H1 (cell line): Measurements from ENCODE around the gene GYPE. TPM values are rescaled to one million over a fixed set of nuclear protein-coding genes. Genes with fewer than 3 reads are reported as not detected.

Source experiments
- polyA plus RNA-seq, 7 experiments: library from polyadenylated mRNA; depleted of rRNA in 3 of 7; stranded (reverse) in 5 of 7; unstranded in 2 of 7; fragments of >200 nt in 5 of 7; fragments of 200-250 nt in 2 of 7; gene quantifications; 1 replicate in 5 of 7; 2 replicates in 1 of 7; 4 replicates in 1 of 7; pipeline versions ENCODE4 v1.2.1 to v1.2.3, GENCODE V29; 2011 to 2013; ENCODE audit warnings: missing spikeins in 2 of 7, mixed read lengths in 2 of 7
- total RNA-seq: library from RNA; stranded (reverse); fragmentation: NEBNext Ultra II Directional; extraction: Animal tissue kit (Norgen Biotek cat#: 25700); gene quantifications from 2 replicates; pipeline ENCODE4 v1.2.1, GENCODE V29; 2021
- TF ChIP-seq, protein P1 (sequence below): fragments of 300-600 bp; sonication (generic); IDR thresholded peaks from 2 replicates; pipeline ENCODE4 v1.7.1; 2012; ENCODE audit warnings: low read length, moderate library complexity, mild to moderate bottlenecking, inconsistent platforms; ENCODE audit not compliant: insufficient replicate concordance

The GYPE gene
- total and polyA plus RNA-seq, 2 of the 8 experiments (the other 6 are each of a cell fraction or from before 2014, with no cell fraction given): not detected

DNA sequence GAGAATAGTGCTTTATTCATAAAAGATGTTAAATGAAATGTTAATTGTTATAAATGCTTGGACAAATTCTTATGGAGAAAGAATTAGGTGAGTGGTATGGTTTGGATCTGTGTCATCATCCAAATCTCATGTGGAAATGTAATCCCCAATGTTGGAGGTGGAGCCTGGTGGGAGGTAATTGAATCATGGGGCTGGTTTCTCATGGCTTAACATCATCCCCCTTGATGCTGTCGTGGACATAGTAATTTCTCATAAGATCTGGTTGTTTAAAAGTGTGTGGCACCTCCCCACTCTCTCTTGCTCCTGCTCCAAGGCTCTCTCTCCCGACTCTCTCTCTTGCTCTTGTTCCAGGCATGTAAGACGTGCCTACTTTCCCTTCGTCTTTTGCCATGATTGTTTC is 22.5 kb downstream of the GYPE start (continued):
- TF ChIP-seq, protein P1, sequence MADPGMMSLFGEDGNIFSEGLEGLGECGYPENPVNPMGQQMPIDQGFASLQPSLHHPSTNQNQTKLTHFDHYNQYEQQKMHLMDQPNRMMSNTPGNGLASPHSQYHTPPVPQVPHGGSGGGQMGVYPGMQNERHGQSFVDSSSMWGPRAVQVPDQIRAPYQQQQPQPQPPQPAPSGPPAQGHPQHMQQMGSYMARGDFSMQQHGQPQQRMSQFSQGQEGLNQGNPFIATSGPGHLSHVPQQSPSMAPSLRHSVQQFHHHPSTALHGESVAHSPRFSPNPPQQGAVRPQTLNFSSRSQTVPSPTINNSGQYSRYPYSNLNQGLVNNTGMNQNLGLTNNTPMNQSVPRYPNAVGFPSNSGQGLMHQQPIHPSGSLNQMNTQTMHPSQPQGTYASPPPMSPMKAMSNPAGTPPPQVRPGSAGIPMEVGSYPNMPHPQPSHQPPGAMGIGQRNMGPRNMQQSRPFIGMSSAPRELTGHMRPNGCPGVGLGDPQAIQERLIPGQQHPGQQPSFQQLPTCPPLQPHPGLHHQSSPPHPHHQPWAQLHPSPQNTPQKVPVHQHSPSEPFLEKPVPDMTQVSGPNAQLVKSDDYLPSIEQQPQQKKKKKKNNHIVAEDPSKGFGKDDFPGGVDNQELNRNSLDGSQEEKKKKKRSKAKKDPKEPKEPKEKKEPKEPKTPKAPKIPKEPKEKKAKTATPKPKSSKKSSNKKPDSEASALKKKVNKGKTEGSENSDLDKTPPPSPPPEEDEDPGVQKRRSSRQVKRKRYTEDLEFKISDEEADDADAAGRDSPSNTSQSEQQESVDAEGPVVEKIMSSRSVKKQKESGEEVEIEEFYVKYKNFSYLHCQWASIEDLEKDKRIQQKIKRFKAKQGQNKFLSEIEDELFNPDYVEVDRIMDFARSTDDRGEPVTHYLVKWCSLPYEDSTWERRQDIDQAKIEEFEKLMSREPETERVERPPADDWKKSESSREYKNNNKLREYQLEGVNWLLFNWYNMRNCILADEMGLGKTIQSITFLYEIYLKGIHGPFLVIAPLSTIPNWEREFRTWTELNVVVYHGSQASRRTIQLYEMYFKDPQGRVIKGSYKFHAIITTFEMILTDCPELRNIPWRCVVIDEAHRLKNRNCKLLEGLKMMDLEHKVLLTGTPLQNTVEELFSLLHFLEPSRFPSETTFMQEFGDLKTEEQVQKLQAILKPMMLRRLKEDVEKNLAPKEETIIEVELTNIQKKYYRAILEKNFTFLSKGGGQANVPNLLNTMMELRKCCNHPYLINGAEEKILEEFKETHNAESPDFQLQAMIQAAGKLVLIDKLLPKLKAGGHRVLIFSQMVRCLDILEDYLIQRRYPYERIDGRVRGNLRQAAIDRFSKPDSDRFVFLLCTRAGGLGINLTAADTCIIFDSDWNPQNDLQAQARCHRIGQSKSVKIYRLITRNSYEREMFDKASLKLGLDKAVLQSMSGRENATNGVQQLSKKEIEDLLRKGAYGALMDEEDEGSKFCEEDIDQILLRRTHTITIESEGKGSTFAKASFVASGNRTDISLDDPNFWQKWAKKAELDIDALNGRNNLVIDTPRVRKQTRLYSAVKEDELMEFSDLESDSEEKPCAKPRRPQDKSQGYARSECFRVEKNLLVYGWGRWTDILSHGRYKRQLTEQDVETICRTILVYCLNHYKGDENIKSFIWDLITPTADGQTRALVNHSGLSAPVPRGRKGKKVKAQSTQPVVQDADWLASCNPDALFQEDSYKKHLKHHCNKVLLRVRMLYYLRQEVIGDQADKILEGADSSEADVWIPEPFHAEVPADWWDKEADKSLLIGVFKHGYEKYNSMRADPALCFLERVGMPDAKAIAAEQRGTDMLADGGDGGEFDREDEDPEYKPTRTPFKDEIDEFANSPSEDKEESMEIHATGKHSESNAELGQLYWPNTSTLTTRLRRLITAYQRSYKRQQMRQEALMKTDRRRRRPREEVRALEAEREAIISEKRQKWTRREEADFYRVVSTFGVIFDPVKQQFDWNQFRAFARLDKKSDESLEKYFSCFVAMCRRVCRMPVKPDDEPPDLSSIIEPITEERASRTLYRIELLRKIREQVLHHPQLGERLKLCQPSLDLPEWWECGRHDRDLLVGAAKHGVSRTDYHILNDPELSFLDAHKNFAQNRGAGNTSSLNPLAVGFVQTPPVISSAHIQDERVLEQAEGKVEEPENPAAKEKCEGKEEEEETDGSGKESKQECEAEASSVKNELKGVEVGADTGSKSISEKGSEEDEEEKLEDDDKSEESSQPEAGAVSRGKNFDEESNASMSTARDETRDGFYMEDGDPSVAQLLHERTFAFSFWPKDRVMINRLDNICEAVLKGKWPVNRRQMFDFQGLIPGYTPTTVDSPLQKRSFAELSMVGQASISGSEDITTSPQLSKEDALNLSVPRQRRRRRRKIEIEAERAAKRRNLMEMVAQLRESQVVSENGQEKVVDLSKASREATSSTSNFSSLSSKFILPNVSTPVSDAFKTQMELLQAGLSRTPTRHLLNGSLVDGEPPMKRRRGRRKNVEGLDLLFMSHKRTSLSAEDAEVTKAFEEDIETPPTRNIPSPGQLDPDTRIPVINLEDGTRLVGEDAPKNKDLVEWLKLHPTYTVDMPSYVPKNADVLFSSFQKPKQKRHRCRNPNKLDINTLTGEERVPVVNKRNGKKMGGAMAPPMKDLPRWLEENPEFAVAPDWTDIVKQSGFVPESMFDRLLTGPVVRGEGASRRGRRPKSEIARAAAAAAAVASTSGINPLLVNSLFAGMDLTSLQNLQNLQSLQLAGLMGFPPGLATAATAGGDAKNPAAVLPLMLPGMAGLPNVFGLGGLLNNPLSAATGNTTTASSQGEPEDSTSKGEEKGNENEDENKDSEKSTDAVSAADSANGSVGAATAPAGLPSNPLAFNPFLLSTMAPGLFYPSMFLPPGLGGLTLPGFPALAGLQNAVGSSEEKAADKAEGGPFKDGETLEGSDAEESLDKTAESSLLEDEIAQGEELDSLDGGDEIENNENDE: no peak
